NCI-H2107 treated with DMSO at 0.1 percent for 48 hours (cell line): ENCODE measurements around the gene TASOR2.

Experiments used
- DNase-seq: peaks from one replicate; lab custom pipeline; 2025; ENCODE audit not compliant: unreplicated experiment; lab: John Stamatoyannopoulos, UW

TASOR2 gene

GRCh38 chr10:5684318-5684970, at the start of gene TASOR2:
Gene TASOR2, plus strand, starts transcription at chr10:5684838. Its CDS starts 35,805 bp downstream, at chr10:5720643.
- peak; percentile 76 for DNase-seq

- no peak for DNase-seq
Observed at GRCh38 chr10:5634918-5635317, 49.7 kb upstream of the TASOR2 start.

GRCh38 chr10:5638494-5638893, 46.1 kb upstream of the TASOR2 start:
- DNase-seq, result no peak

DNA sequence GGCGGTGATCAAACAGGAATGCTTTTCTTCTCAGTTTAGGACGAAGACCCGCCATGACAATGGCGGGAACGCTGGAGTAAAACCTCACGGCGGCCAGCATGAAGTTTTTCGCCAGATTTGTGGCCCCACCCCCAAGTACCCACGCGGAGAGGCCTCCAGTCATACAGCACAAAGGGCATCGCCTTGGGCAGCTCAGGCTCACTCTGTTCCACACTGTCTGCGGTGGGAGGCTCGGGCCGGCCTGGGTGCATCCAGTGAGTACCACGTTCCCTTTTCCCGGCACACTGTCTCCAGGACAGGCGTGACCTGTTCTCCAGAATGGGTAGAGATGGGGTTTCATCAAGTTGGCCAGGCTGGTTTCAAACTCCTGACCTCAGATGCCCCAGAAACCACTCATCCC, 45.6 kb upstream of the TASOR2 start:
- no peak for DNase-seq

DNA sequence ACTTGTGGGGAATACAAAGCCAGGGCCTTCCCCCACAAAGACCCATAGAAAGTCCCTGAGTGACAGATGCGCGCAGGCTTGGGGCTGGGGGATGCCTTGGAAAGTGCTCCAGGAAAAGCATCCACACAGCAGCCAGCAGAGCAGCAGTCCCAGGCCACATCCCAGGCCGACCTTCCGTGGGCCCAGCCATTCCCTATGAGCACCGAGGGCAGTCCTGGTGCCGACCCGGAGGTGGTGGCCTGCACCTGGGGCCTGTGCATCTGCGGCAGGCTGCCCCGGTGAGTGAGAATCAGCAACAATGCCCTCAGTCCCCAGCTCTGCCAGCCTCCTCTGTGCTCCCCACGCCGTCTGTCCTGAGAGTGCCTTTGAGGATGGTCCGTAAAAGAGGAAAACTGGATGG, 44.6 kb upstream of the TASOR2 start:
- no peak for DNase-seq

DNA sequence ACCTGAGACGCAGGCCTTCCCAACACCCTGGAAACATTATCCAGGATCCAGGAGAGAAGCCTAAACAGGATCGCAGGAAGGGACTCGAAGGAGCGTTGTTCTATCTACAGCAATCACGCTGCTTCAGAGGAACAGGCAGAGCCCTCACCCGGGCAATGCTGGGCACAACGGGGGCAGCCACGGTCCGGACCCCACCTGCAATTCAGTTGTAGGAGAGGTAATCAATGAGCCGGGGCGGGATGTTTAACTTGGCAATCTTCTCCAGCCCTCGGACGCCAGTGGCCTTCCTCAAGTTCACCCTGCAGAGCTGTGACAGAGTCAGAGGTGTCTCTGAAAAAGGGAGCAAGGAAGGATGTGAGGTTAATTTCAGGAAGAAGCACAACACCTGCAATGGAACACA, 44.1 kb upstream of the TASOR2 start:
- DNase-seq, result no peak

- no peak for DNase-seq
Observed at GRCh38 chr10:5641501-5641900, 43.1 kb upstream of the TASOR2 start.

DNA sequence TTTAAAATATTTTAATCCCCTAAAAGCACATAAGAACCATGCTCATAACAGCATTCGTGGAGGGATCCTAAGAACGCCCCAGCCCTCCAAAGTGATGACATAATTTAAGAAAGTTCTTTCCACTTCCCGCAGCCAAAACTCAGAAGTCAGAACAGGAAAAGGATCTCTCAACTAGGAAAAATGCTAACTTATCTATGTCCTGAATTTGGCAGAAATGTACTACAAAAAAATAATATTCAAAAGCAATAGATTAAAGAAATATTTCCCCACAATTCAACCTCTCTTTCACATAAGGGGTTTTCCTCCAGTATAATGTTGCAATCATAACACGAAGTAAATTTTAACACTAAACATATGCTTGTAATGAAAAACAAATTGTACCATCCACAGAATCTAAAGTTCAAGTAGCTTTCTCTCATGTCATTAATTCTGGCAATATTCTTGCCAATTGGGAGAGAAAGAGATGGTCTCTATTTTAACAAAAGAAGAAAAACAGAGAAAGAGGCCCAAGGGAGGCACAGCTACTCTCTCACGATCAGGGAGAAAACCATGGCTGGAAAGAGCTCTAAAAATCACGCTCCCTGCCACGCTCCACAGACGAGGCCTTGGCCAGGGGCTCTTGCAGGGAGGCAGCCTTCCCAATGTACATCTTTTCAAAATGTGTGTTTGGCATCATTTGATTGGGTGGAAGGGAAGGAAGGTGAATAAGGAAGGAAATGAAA, 41.1 kb upstream of the TASOR2 start:
- DNase-seq, result no peak

GRCh38 chr10:5644930-5645329, 39.7 kb upstream of the TASOR2 start:
- no peak for DNase-seq

DNA sequence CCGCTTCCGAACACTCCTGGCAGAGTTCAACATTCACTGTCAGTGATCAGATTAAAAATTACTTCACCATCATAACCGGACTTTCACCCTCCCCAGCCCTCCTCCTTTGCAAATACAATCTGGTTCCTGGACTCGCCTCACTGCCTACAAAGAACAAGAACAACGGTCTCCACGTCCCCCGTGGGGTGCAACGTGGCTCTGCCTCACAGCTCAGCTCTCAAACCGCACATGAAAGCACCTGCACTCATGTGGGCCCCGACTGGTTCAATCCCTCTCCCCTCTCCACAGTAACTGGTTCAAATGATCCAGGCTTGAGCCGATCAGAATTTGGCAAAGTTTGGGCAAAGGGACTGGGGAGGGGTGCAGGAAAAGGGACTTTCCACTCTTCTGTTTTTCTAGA, 39.3 kb upstream of the TASOR2 start:
- no peak for DNase-seq

DNA sequence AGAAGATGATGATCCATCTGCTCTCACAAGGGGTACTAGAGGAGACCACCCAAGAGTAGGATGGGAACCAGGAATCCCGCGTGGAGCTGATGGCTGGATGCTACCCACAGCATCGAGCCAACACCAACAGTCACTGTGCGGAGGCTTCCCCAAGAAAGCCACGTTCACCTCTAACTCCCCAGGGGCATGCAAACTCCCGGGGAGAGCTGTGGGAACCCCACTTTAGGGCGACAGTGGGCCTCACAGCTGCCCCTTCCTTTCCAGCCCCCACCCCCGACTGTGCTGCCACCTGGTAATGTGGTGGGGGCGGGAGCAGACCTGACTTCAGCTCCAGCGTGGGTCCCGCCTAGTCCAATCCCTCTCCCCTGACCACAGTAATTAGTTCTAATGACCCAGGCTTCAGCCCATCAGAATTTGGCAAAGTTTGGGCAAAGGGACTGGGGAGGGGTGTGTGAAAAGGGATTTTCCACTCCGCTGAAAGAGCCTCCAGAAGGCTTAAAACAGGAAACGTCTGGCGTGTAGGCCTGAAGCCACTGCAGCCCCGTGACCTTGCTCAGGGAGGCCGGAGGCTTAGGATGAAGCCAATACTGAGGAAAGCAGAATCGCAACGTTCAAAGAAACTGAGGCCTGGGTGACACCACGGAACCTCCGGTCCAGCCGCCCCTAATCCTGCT, 38.6 kb upstream of the TASOR2 start:
- DNase-seq, result no peak

DNA sequence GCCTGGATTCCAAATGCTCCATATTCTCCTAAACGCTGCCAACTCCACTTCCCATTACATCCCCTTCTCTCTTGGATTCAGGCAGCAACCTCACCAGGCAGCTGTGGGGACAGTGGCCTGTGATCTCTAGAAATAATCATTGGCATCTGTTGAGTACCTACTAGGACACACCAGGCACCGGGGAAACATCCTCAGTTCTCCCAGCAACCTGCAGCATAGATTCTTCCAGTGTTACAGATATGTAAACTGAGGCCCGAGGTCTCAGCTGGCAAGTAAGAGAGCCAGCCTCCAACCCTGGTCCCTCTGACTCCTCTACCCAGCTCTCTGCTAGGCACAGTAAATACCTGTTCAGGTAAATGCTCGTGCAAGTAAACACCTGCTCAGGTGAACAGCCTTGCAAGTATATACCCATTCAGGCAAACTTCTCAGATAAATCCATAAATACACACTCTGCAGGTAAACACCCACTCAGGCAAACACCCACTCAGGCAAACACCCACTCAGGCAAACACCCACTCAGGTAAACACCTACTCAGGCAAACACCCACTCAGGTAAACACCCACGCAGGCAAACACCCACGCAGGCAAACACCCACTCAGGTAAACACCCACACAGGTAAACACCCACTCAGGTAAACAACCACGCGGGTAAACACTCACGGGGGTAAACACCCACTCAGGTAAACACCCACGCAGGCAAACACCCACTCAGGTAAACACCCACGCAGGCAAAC, 37.0 kb upstream of the TASOR2 start:
- no peak for DNase-seq

DNA sequence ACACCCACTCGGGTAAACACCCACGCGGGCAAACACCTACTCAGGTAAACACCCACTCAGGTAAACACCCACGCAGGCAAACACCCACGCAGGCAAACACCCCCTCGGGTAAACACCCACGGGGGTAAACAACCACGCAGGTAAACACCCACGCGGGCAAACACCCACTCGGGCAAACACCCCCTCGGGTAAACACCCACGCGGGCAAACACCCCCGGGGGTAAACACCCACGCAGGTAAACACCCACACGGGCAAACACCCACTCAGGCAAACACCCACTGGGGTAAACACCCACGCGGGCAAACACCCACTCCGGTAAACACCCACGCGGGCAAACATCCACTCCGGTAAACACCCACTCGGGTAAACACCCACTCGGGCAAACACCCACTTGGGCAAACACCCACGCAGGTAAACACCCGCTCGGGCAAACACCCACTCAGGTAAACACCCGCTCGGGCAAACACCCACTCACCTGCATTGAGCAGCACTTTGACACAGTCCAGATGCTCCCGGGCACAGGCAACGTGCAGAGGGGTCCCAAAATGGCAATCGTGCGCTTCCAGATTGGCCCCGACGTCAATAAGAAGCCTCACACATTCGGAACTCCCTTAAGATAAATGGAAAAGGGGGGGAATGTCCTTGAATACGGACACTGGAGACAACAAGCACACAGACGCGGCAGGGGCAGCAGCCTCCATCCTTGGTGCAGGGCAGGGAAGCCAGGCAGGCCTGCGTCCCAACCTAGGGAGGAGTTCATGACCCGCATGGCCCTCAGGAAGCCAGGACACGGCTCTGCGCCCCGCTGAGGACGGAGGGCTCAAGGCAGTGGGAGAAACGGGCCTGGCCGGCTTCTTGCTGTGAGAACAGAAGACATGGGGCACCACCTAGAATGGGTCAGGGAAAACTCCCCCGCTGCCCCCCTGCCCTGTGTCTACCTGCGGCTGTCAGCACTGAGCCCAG, 35.9 kb upstream of the TASOR2 start:
- DNase-seq, result no peak

- no peak for DNase-seq
Observed at GRCh38 chr10:5649746-5650145, 34.9 kb upstream of the TASOR2 start.

DNA sequence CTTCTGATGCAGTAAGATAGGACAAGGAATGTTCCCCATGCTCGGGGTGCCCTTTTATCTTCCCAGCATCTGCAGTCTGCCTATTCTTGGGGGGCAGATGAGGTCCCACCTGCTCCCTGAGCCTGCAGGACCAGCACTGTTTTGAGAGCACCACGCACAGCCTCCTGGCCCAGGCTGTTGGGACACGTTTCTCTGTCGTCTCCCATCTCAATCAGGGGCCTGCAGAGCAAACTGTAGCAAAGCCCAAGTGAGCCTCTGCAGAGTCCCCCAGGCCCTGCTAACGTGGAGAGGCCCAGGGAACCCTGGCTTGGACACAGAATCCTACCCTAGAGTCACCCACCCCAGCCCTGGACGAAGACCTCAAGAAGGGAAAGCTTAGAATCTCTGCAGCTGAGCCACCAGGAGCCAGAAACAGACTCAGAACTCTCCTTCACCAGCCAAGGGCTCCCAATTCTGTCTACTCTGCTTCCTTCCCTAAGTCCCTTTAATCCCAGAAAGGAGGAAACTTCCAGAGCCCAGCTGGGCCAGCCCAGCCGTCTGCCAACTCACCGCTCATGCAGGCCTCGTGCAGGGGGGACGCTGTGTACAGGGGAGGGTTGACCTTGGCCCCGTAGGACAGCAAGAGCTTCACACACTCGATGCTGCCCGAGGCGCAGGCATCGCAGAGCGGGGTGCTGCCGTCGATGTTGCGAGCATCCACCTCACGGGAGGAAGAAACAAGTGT, 33.8 kb upstream of the TASOR2 start:
- no peak for DNase-seq

GRCh38 chr10:5651388-5651764, 33.3 kb upstream of the TASOR2 start:
- no peak for DNase-seq

- no peak for DNase-seq
Observed at GRCh38 chr10:5652746-5653145, 31.9 kb upstream of the TASOR2 start.

GRCh38 chr10:5654218-5654755, 30.4 kb upstream of the TASOR2 start:
- DNase-seq, result no peak

GRCh38 chr10:5655121-5655520, 29.5 kb upstream of the TASOR2 start:
- no peak for DNase-seq
